DMS153 treated with DMSO at 0.1 percent for 48 hours (cell line): ENCODE measurements around the gene FHOD3.
"Not testable (repeated sequence)": the region's sequence is repeated elsewhere in the genome, so short reads cannot be mapped to it uniquely, and the experiment has no call there.

ENCODE experiments used
- DNase-seq: peaks from one replicate; lab custom pipeline; 2025; ENCODE audit not compliant: unreplicated experiment; lab: John Stamatoyannopoulos, UW

Gene FHOD3

DNA sequence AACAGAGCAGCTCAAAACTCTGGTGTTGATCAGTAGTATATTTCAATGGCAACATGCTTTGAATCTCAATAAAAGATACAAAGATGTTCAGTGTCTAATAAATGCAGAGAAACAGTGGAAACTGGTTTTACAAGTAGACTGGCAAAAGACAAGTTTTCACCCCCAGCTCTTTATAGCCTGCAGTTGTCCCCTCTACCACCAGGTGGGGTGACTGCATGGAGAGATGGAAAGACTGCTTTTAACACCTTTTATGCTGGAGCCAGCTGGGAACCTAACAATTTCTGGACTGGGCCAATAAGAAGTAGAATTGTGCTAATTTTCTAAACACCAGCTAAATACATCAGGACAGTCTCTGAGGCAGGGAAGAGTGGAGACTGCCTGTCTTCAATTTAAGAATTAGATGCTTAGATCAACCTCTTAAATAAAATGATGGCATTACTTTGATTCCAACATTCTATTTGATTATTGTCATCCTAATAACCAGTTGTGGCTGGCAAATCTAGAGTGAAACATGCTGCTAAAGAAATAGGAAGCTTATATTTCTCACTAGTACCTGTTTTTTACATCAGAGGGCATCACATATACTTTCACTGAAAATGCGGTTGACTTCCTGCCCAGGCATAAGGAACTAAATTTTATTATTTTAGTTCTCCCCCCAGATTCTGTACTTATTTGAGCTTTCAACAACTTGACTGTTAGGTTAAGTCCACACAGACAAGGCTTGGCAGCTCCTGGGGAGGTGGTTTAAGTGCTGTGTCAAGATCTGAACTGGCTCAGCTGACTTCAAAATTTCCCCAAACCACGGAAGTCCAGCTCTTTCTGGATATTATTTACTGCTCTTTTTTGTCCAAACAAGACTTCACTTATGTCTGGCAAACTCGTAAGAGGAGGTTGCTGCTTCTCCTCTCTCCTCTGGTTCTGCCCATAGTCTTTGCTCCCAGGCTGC, 390.8 kb downstream of the FHOD3 start:
- DNase-seq = peak; percentile 65

DNA sequence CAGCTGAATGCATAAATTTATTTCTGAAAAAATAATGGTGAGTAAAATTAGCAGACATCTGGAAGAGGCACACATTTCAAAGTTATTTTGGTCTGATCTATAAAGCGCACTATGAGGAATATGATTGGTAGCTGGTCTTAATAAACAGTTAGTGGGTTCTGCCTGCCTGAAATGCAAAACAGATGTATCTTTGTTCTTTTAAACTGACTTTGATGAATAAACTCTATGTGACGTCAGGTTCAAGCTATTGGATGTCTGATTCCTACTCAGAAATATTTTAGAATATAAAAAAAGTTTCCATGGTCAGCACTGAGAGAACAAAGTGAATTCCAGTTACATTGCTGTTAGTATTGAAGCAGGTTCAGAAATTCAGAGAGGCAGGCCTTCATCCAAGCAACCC, 394.9 kb downstream of the FHOD3 start:
- DNase-seq = no peak

- no peak for DNase-seq
Measured at GRCh38 chr18:36692921-36693332, 395.4 kb downstream of the FHOD3 start.

GRCh38 chr18:36693931-36694620, 396.6 kb downstream of the FHOD3 start:
- DNase-seq = peak; percentile 88

- no peak for DNase-seq
Measured at GRCh38 chr18:36695806-36696205, 398.3 kb downstream of the FHOD3 start.

- DNase-seq = no peak
Measured at GRCh38 chr18:36697905-36698304, 400.4 kb downstream of the FHOD3 start.

DNA sequence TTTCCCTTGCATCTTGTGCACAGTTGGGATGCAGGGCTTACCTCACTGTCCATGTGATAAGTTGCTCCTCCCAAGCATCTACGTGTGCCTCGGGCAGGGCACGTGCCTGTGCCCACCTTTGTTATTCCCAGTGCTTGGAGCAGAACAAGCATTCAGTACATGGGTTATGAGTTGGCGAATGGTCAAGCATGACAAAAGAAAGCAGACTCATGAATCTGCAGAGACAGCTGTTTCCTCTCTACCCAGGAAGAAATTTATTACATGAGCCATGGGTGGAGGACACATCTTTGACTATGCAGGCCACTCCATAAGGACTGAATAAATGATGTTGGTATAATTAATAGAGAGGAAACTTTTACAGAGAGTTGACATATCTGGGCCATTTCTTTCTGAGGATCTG, 403.4 kb downstream of the FHOD3 start:
- DNase-seq = no peak

DNA sequence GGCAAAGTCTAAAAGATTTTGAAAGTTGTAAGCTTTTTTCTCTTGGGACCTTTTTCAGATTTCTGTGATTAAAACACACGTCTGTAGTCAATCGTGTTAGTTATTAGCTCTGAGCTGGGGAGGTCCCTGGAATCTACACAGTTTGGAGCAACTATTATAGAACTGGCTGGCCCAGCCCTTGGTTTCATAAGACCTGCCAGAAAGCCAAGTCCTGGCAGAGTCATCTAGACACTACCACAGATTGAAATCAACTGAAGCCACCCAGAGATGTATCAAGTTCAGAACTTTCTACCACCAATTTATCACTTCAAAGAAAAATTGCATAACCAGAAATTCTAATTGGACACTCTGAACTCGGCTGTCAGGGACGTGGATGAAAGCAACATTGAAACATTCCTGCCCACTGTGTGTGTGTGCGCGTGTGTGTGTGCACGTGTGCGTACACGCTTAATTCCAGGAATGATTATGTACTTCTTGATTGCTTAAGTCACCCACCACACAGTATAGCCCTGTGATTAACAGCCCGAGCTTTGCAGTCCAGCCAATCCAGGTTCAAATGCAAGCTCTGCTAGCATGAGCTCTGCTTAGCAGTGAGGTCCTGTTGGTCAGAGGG, 405.0 kb downstream of the FHOD3 start:
- no peak for DNase-seq

DNA sequence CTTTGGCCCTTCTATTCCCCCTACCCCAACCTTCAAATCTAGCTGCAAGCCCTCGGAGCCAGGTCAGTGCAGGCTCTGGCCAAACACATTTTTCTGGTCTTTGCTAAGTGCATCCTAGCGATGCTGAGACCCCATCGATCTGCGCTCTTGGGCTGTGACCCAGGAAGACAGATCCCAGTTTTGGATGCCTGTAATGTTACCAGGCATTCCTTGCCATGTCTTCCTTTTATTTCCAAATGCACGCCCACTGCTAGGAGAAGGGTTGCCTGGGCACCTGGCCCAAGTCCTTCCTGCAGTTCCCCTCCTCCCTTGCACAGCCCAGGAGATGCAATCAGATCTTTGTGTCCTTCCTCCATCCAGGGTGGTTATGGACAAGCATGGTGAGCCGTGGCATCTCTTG, 406.6 kb downstream of the FHOD3 start:
- DNase-seq = no peak

DNA sequence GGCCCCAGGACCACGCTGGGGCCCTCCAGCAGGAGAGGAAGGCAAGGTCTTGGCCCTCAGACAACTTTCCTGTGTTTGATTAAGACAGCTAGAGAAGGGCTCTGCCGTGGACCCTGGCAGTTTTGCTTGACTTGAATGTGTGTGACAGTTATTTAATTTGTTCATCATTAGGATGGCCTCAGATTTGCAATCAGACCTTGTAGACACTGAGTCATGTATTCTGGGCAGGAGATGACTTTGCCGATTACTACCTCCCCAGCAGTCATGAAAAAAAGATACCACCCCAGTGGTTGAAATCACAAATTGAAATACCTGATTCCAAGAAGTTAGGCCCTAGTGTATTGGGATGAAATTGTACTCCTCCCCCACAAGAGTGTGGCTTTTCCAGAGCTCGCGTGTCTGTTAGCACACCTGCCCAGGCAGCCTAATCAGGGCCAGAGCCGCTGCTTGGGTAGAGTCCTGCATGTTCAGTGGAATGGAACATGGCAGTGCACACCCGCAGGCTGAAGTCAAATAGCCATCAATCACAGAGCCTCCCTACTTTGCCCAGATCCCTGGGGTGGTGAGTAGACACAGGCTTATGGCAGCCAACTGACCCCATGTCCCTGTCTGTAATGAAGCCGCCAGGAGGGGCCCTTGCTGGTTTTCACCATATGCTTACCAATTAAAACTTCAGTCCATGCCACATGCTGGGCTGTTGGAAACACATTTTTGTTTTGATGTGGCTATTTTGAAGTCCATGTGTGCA, 408.8 kb downstream of the FHOD3 start:
- DNase-seq = no peak

GRCh38 chr18:36708366-36708765, 410.9 kb downstream of the FHOD3 start:
- no peak for DNase-seq

DNA sequence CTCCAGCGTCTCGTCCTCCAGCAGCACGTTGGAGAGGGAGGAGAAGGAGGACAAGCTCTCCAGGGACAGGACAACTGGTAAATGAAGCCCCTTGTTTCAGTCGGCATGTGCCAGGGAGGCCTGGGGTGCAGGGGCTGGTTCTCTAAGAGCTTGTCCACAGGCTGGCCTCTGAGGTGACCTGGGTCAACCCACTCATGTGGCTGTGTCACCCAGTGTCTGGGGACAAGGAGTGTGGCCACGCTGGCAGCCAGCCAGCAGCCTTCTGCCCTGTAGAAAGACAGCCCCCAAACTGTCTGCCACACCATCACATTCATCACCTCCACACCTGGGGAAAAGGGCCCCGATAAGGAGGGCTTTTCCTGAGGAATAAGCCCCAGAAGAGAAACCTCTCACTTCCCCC, 411.8 kb downstream of the FHOD3 start:
- DNase-seq = no peak

- no peak for DNase-seq
Measured at GRCh38 chr18:36711014-36711725, 413.7 kb downstream of the FHOD3 start.

GRCh38 chr18:36711813-36712444, 414.4 kb downstream of the FHOD3 start:
- no peak for DNase-seq

GRCh38 chr18:36714476-36714875, 417.0 kb downstream of the FHOD3 start:
- no peak for DNase-seq

DNA sequence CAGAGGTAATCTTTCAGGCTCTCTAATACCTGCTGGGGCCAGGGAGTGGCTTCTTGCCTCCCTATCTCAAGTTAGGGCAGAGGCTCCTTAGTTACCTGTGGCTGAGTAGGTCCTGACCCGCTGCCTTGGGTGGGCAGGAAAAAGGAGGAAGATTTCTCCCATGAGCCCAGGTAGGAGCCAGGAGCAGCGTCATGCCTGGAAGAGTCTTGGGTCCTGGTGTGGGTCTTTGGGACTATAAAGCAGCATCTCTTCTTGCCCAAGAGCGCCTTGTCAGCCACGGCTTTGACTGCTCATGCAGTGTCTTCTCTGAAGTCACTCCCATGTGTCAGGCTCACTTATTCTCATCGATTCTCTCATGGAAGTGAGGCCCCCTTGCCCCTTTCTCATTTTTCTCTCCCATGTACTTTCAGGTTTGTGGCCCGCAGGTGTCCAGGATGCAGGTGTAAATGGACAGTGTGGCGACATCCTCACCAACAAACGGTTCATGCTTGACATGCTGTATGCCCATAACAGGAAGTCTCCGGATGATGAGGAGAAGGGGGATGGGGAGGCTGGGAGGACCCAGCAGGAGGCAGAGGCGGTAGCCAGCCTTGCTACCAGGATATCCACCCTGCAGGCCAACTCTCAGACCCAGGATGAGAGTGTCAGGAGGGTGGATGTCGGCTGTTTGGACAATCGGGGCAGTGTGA, 420.1 kb downstream of the FHOD3 start:
- DNase-seq = no peak

- DNase-seq = no peak
Measured at GRCh38 chr18:36718705-36719328, 421.3 kb downstream of the FHOD3 start.

- DNase-seq = no peak
Measured at GRCh38 chr18:36719630-36720029, 422.1 kb downstream of the FHOD3 start.

- not testable (repeated sequence) for DNase-seq
Measured at GRCh38 chr18:36721351-36721750, 423.8 kb downstream of the FHOD3 start.
